GM12865 (cell line): ENCODE data around the gene KIRREL3.

ENCODE experiments used
- DNase-seq: peaks from one replicate; pipeline ENCODE4 v3.0.0; 2010; ENCODE audit warnings: low read depth
- H3K4me3 ChIP-seq: 2 replicates; pipeline ENCODE4 v1.5.1; 2011; ENCODE audit warnings: mild to moderate bottlenecking, low read depth, low read length, control low read depth
- TF ChIP-seq, protein P1 (sequence below): IDR thresholded peaks from 2 replicates; pipeline ENCODE4 v1.5.1; 2011; ENCODE audit warnings: low read length, control low read depth, low read depth, inconsistent platforms; ENCODE audit not compliant: insufficient read depth; ENCODE audit errors: missing control alignments

Gene KIRREL3

GRCh38 chr11:126817523-126818450 lies 182.8 kb downstream of the KIRREL3 start:
- no peak overlapping the region for H3K4me3 ChIP-seq
- DNase-seq, result no peak
- TF ChIP-seq, protein P1, sequence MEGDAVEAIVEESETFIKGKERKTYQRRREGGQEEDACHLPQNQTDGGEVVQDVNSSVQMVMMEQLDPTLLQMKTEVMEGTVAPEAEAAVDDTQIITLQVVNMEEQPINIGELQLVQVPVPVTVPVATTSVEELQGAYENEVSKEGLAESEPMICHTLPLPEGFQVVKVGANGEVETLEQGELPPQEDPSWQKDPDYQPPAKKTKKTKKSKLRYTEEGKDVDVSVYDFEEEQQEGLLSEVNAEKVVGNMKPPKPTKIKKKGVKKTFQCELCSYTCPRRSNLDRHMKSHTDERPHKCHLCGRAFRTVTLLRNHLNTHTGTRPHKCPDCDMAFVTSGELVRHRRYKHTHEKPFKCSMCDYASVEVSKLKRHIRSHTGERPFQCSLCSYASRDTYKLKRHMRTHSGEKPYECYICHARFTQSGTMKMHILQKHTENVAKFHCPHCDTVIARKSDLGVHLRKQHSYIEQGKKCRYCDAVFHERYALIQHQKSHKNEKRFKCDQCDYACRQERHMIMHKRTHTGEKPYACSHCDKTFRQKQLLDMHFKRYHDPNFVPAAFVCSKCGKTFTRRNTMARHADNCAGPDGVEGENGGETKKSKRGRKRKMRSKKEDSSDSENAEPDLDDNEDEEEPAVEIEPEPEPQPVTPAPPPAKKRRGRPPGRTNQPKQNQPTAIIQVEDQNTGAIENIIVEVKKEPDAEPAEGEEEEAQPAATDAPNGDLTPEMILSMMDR, result no peak

- H3K4me3 ChIP-seq, result no peak overlapping the region
- no peak for DNase-seq
- TF ChIP-seq, protein P1, result no peak
These were observed 183.5 kb downstream of the KIRREL3 start for GRCh38 chr11:126817096-126817495.

GRCh38 chr11:126816645-126817044 lies 183.9 kb downstream of the KIRREL3 start:
- no peak overlapping the region for H3K4me3 ChIP-seq
- no peak for DNase-seq
- TF ChIP-seq, protein P1, result no peak

- H3K4me3 ChIP-seq, result no peak overlapping the region
- TF ChIP-seq, protein P1, result no peak
- no peak for DNase-seq
These were observed 185.5 kb downstream of the KIRREL3 start for GRCh38 chr11:126815111-126815510.

- H3K4me3 ChIP-seq, result no peak overlapping the region
- no peak for DNase-seq
- TF ChIP-seq, protein P1, result no peak
These were observed 189.8 kb downstream of the KIRREL3 start for GRCh38 chr11:126810776-126811175.

- TF ChIP-seq, protein P1, result no peak
- DNase-seq, result no peak
- no peak overlapping the region for H3K4me3 ChIP-seq
These were observed 190.9 kb downstream of the KIRREL3 start for GRCh38 chr11:126809514-126810289.
